Hepatocyte (in vitro differentiated cells): ENCODE results near the gene SPAG16. TPM values are rescaled to one million over a fixed set of nuclear protein-coding genes. Genes with fewer than 3 reads are reported as not detected.

Experiments
- DNase-seq: peaks from one replicate; pipeline ENCODE4 v3.0.0-alpha.2; 2016; ENCODE audit warnings: low spot score
- H2AFZ ChIP-seq: fragments of 200-600 bp; sonication (generic); 2 replicates; pipeline ENCODE4 v1.6.0; 2016; ENCODE audit warnings: antibody characterized with exemption, mild to moderate bottlenecking
- H3K27ac ChIP-seq: fragments of 200-600 bp; sonication (generic); 2 replicates; pipeline ENCODE4 v1.5.1; 2016; ENCODE audit warnings: mild to moderate bottlenecking
- H3K27me3 ChIP-seq: fragments of 200-600 bp; sonication (generic); 2 replicates; pipeline ENCODE4 v1.6.1; 2016
- H3K36me3 ChIP-seq: fragments of 200-600 bp; sonication (generic); replicated peaks from 2 replicates; pipeline ENCODE4 v1.5.1; 2016; ENCODE audit warnings: low read depth; ENCODE audit not compliant: insufficient read depth
- H3K4me1 ChIP-seq: fragments of 200-600 bp; sonication (generic); 2 replicates; pipeline ENCODE4 v1.5.1; 2016; ENCODE audit warnings: mild to moderate bottlenecking, moderate library complexity; ENCODE audit not compliant: insufficient read depth
- H3K4me2 ChIP-seq: fragments of 200-600 bp; sonication (generic); 2 replicates; pipeline ENCODE4 v1.6.0; 2016
- H3K4me3 ChIP-seq: fragments of 200-600 bp; sonication (generic); 2 replicates; pipeline ENCODE4 v1.5.1; 2016; ENCODE audit warnings: mild to moderate bottlenecking
- H3K79me2 ChIP-seq: fragments of 200-600 bp; sonication (generic); 2 replicates; pipeline ENCODE4 v1.6.0; 2017; ENCODE audit warnings: mild to moderate bottlenecking
- H3K9me2 ChIP-seq: fragments of 200-600 bp; sonication (generic); replicated peaks from 2 replicates; pipeline ENCODE4 v1.6.0; 2017; ENCODE audit warnings: mild to moderate bottlenecking; ENCODE audit not compliant: insufficient read depth
- H3K9me3 ChIP-seq: fragments of 200-600 bp; sonication (generic); 2 replicates; pipeline ENCODE4 v1.5.1; 2016; ENCODE audit warnings: low read depth, mild to moderate bottlenecking
- H4K20me1 ChIP-seq: fragments of 200-600 bp; sonication (generic); 2 replicates; pipeline ENCODE4 v1.6.0; 2016; ENCODE audit warnings: mild to moderate bottlenecking; ENCODE audit not compliant: insufficient read depth, poor library complexity, severe bottlenecking
- EZH2 ChIP-seq: fragments of 200-600 bp; sonication (generic); IDR thresholded peaks from 2 replicates; pipeline ENCODE4 v1.6.1; 2016; ENCODE audit warnings: antibody characterized with exemption, mild to moderate bottlenecking, borderline replicate concordance
- EZH2phosphoT487 ChIP-seq: fragments of 200-600 bp; sonication (generic); IDR thresholded peaks from one replicate; pipeline ENCODE4 v1.6.1; 2018; ENCODE audit warnings: antibody characterized with exemption, mild to moderate bottlenecking, low read depth, moderate library complexity; ENCODE audit not compliant: unreplicated experiment, severe bottlenecking
- WGBS: methylation state at CpG from one replicate; pipeline ENCODE4 v1.1.6; 2016; ENCODE audit warnings: low lambda C conversion rate; ENCODE audit errors: missing lambda C conversion rate; 5-methylcytosine and 5-hydroxymethylcytosine counted together
- polyA plus RNA-seq: library from polyadenylated mRNA; unstranded; fragments of >200 nt; fragmentation: Nextera tagmentation; extraction: Ambion mirVana; gene quantifications from 2 replicates; pipeline ENCODE4 v1.2.1, GENCODE V29; 2016
- total RNA-seq: library from RNA; depleted of rRNA; stranded (reverse); fragments of >200 nt; gene quantifications from 2 replicates; pipeline ENCODE4 v1.2.3, GENCODE V29; 2014
- TF ChIP-seq, protein P1 (sequence below): fragments of 200-600 bp; sonication (generic); IDR thresholded peaks from 2 replicates; pipeline ENCODE4 v1.5.1; 2016; ENCODE audit warnings: antibody characterized with exemption, mild to moderate bottlenecking; ENCODE audit not compliant: poor library complexity

Gene SPAG16
- total and polyA plus RNA-seq, 2 experiments from 2014 or later = 52.1 to 56.9 TPM

GRCh38 chr2:213863541-213863940 lies 579.3 kb downstream of the SPAG16 start:
- H3K79me2 ChIP-seq = no peaks in the 10 kb centered on the region
- 89% methylated on average over 3 of the region's 3 CpGs for WGBS
- TF ChIP-seq, protein P1, sequence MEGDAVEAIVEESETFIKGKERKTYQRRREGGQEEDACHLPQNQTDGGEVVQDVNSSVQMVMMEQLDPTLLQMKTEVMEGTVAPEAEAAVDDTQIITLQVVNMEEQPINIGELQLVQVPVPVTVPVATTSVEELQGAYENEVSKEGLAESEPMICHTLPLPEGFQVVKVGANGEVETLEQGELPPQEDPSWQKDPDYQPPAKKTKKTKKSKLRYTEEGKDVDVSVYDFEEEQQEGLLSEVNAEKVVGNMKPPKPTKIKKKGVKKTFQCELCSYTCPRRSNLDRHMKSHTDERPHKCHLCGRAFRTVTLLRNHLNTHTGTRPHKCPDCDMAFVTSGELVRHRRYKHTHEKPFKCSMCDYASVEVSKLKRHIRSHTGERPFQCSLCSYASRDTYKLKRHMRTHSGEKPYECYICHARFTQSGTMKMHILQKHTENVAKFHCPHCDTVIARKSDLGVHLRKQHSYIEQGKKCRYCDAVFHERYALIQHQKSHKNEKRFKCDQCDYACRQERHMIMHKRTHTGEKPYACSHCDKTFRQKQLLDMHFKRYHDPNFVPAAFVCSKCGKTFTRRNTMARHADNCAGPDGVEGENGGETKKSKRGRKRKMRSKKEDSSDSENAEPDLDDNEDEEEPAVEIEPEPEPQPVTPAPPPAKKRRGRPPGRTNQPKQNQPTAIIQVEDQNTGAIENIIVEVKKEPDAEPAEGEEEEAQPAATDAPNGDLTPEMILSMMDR = no peak
- TF ChIP-seq EZH2phosphoT487 = no peak
- TF ChIP-seq EZH2 = no peak
- no peak overlapping the region for H2AFZ ChIP-seq
- no peaks in the 10 kb centered on the region for H3K4me1 ChIP-seq
- no peak overlapping the region for H3K4me3 ChIP-seq
- no peak overlapping the region for H3K27ac ChIP-seq
- no peak for DNase-seq
- no peak overlapping the region for H3K4me2 ChIP-seq
- no peaks in the 10 kb centered on the region for H3K9me2 ChIP-seq
- H3K27me3 ChIP-seq = no peaks in the 10 kb centered on the region
- H3K9me3 ChIP-seq = no peaks in the 10 kb centered on the region
- H3K36me3 ChIP-seq = no peaks in the 10 kb centered on the region
- no peaks in the 10 kb centered on the region for H4K20me1 ChIP-seq

DNA sequence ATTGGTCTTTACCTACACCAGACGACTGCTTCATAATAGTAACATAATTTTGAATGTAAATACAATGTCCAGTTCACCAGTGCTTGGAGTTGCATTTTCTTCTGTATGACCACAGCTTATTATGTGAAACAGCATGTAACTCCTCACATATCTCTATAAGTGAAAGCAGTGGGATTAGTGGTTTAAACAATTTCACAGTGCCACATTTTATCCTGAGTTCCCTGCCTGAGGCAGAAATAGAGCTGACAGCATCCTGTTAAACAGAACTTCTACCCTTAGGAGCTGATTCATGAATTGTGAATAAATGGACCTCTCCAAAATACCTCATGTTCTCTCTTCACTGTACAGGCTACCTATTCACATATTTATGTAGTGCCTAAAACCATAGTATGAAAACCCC lies 584.3 kb downstream of the SPAG16 start:
- Histone ChIP-seq H3K9me2 (no peaks in the 10 kb centered on the region), H3K27ac (no peak overlapping the region), H3K4me3 (no peak overlapping the region), H2AFZ (no peak overlapping the region), H3K4me1 (no peaks in the 10 kb centered on the region), H3K27me3 (no peaks in the 10 kb centered on the region), H3K9me3 (no peaks in the 10 kb centered on the region), H4K20me1 (no peaks in the 10 kb centered on the region), H3K4me2 (no peak overlapping the region), H3K79me2 (no peaks in the 10 kb centered on the region), H3K36me3 (no peaks in the 10 kb centered on the region)
- TF ChIP-seq, protein P1 = no peak
- TF ChIP-seq EZH2 (no peak), EZH2phosphoT487 (no peak)
- DNase-seq = no peak
- 41% methylated on average over 1 of the region's 1 CpG for WGBS

- Histone ChIP-seq H3K36me3 (no peaks in the 10 kb centered on the region), H3K4me3 (no peak overlapping the region), H4K20me1 (no peaks in the 10 kb centered on the region), H3K4me2 (no peak overlapping the region), H3K9me3 (no peaks in the 10 kb centered on the region), H3K27ac (no peak overlapping the region), H3K9me2 (no peaks in the 10 kb centered on the region), H3K4me1 (no peaks in the 10 kb centered on the region), H2AFZ (no peak overlapping the region), H3K79me2 (no peaks in the 10 kb centered on the region), H3K27me3 (no peaks in the 10 kb centered on the region)
- TF ChIP-seq, protein P1 = no peak
- no peak for TF ChIP-seq EZH2
- no peak for TF ChIP-seq EZH2phosphoT487
- no peak for DNase-seq
- WGBS = 34% methylated on average over 3 of the region's 3 CpGs
Observed at GRCh38 chr2:213885485-213885884, 601.2 kb downstream of the SPAG16 start.

DNA sequence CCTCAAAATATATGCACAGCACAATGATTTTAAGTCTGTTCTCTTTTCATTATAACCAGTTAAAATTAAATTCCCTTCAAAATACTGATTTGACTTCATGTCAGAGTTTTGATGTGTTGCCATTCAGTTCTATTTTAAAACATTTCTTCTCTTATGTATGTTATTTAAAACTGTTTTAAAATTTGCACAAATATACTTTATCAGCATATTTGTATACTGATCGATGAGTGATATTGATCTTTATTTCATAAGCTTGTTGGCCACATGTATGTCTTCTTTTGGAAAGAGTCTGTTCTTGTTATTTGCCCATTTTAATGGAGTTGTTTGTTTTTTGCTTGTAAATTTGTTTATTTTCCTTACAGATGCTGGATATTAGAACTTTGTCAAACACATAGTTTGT lies 630.2 kb downstream of the SPAG16 start:
- DNase-seq = no peak
- Histone ChIP-seq H3K27ac (no peak overlapping the region), H3K4me2 (no peak overlapping the region), H4K20me1 (no peaks in the 10 kb centered on the region), H3K4me3 (no peak overlapping the region), H3K4me1 (no peaks in the 10 kb centered on the region), H3K9me2 (no peaks in the 10 kb centered on the region), H3K9me3 (no peaks in the 10 kb centered on the region), H2AFZ (no peak overlapping the region), H3K27me3 (no peaks in the 10 kb centered on the region), H3K79me2 (no peaks in the 10 kb centered on the region), H3K36me3 (no peaks in the 10 kb centered on the region)
- no peak for TF ChIP-seq EZH2
- no peak for TF ChIP-seq EZH2phosphoT487
- TF ChIP-seq, protein P1 = no peak
- 0% methylated on average over 1 of the region's 1 CpG for WGBS
